Trophoblast cell (in vitro differentiated cells and primary cell): Measurements from ENCODE around the gene SP4.
"Not testable (repeated sequence)": the region's sequence is repeated elsewhere in the genome, so short reads cannot be mapped to it uniquely, and the experiment has no call there.

ENCODE experiments used
- DNase-seq, 2 donors: peaks; one replicate each; pipeline ENCODE4 v3.0.0-alpha.2; 2016
- H2AFZ ChIP-seq: 2 replicates; pipeline ENCODE4 v1.6.1; 2013; ENCODE audit warnings: low read length, moderate library complexity, mild to moderate bottlenecking; ENCODE audit not compliant: insufficient read depth, poor library complexity
- H2AK5ac ChIP-seq: 2 replicates; pipeline ENCODE4 v1.6.1; 2013; ENCODE audit warnings: mild to moderate bottlenecking, low read length
- H2BK120ac ChIP-seq: 2 replicates; pipeline ENCODE4 v1.6.1; 2013; ENCODE audit warnings: low read length, mild to moderate bottlenecking, moderate library complexity; ENCODE audit not compliant: insufficient read depth, poor library complexity
- H2BK12ac ChIP-seq: 2 replicates; pipeline ENCODE4 v1.6.1; 2013; ENCODE audit warnings: mild to moderate bottlenecking, low read length, moderate library complexity
- H2BK5ac ChIP-seq: 2 replicates; pipeline ENCODE4 v1.6.1; 2013; ENCODE audit warnings: low read length, low read depth, moderate library complexity, mild to moderate bottlenecking; ENCODE audit not compliant: poor library complexity
- H3K14ac ChIP-seq: 2 replicates; pipeline ENCODE4 v1.6.1; 2013; ENCODE audit warnings: mild to moderate bottlenecking, low read length
- H3K18ac ChIP-seq: 2 replicates; pipeline ENCODE4 v1.6.1; 2013; ENCODE audit warnings: mild to moderate bottlenecking, low read length
- H3K23ac ChIP-seq: 2 replicates; pipeline ENCODE4 v1.6.1; 2013; ENCODE audit warnings: low read length
- H3K27ac ChIP-seq: 2 replicates; pipeline ENCODE4 v1.5.1; 2013; ENCODE audit warnings: low read depth, mild to moderate bottlenecking, inconsistent platforms, low read length, moderate library complexity
- H3K27me3 ChIP-seq: 2 replicates; pipeline ENCODE4 v1.6.1; 2013; ENCODE audit warnings: inconsistent platforms, mild to moderate bottlenecking, low read length, moderate library complexity; ENCODE audit not compliant: insufficient read depth
- H3K36me3 ChIP-seq, 2 experiments: 1 replicate in 1 of 2; 2 replicates in 1 of 2; pipeline ENCODE4 v1.6.1; 2013; ENCODE audit warnings: low read length in 2 of 2, mild to moderate bottlenecking in 2 of 2, moderate library complexity in 1 of 2; ENCODE audit not compliant: insufficient read depth in 2 of 2, control insufficient read depth in 1 of 2
- H3K4ac ChIP-seq: 2 replicates; pipeline ENCODE4 v1.6.1; 2013; ENCODE audit warnings: low read depth, mild to moderate bottlenecking, low read length, moderate library complexity
- H3K4me1 ChIP-seq, 2 experiments: 1 replicate in 1 of 2; 2 replicates in 1 of 2; pipeline ENCODE4 v1.6.1; 2013; ENCODE audit warnings: low read length in 2 of 2, mild to moderate bottlenecking in 2 of 2, moderate library complexity in 1 of 2; ENCODE audit not compliant: insufficient read depth in 2 of 2, control insufficient read depth in 1 of 2
- H3K4me2 ChIP-seq: 2 replicates; pipeline ENCODE4 v1.6.1; 2013; ENCODE audit warnings: inconsistent platforms, mild to moderate bottlenecking, low read length, moderate library complexity
- H3K4me3 ChIP-seq: 2 replicates; pipeline ENCODE4 v1.5.1; 2013; ENCODE audit warnings: mild to moderate bottlenecking, low read depth, low read length, inconsistent platforms
- H3K79me1 ChIP-seq: one replicate; pipeline ENCODE4 v1.6.1; 2013; ENCODE audit warnings: low read length
- H3K79me2 ChIP-seq: 2 replicates; pipeline ENCODE4 v1.6.1; 2013; ENCODE audit warnings: low read length, mild to moderate bottlenecking; ENCODE audit not compliant: control insufficient read depth, insufficient read depth, poor library complexity
- H3K9ac ChIP-seq: 2 replicates; pipeline ENCODE4 v1.6.1; 2013; ENCODE audit warnings: mild to moderate bottlenecking, low read length
- H3K9me3 ChIP-seq: 2 replicates; pipeline ENCODE4 v1.6.1; 2013; ENCODE audit warnings: low read depth, mild to moderate bottlenecking, control low read depth, inconsistent platforms, low read length; ENCODE audit not compliant: insufficient read depth
- H4K12ac ChIP-seq: 2 replicates; pipeline ENCODE4 v1.6.1; 2013; ENCODE audit warnings: low read depth, mild to moderate bottlenecking, low read length, moderate library complexity
- H4K8ac ChIP-seq: 2 replicates; pipeline ENCODE4 v1.6.1; 2013; ENCODE audit warnings: low read depth, mild to moderate bottlenecking, low read length, moderate library complexity
- H4K91ac ChIP-seq: one replicate; pipeline ENCODE4 v1.6.1; 2013; ENCODE audit warnings: low read depth, mild to moderate bottlenecking, low read length, moderate library complexity
- WGBS: extraction: QIAGEN DNeasy Blood & Tissue Kit; methylation state at CpG from one replicate; pipeline ENCODE4 v1.1.7; 2013; ENCODE audit warnings: missing lambda C conversion rate; ENCODE audit not compliant: insufficient read length, insufficient coverage; ENCODE audit errors: extremely low coverage; 5-methylcytosine and 5-hydroxymethylcytosine counted together

SP4 gene

DNA sequence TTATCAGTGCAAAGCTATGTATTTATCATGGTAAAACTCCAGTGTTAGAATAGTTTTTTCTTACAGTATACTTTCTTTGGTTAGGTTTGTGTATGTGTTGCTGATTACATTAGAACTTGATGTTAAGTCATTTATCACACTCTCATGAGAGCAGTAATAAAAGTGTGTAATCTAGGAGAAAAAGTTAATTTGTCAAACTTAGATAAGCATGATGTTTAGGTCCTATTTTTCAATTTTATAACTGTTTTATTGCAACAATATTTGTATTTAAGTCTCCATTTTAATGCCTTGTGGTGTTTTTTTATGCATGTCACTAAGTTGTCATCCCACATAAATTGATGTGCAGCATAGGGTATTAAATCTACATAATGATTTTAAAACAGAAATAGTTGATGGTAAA lies 86.2 kb downstream of the SP4 start:
- Histone ChIP-seq H3K79me1 (no peaks in the 10 kb centered on the region), H3K27me3 (no peaks in the 10 kb centered on the region), H3K9me3 (no peaks in the 10 kb centered on the region), H3K9ac (no peak overlapping the region), H4K91ac (no peak overlapping the region), H3K4ac (no peak overlapping the region), H3K18ac (no peak overlapping the region), H2AK5ac (no peak overlapping the region), H2AFZ (no peak overlapping the region), H3K23ac (no peak overlapping the region), H2BK5ac (no peak overlapping the region), H3K4me3 (no peak overlapping the region), H4K12ac (no peak overlapping the region), H3K27ac (no peak overlapping the region), H3K79me2 (no peaks in the 10 kb centered on the region), H3K4me2 (no peak overlapping the region), H4K8ac (no peak overlapping the region), H3K4me1 (no peaks in the 10 kb centered on the region), H2BK120ac (no peak overlapping the region), H3K14ac (no peak overlapping the region), H3K36me3 (no peaks in the 10 kb centered on the region), H2BK12ac (no peak overlapping the region)
- no peak for DNase-seq

DNA sequence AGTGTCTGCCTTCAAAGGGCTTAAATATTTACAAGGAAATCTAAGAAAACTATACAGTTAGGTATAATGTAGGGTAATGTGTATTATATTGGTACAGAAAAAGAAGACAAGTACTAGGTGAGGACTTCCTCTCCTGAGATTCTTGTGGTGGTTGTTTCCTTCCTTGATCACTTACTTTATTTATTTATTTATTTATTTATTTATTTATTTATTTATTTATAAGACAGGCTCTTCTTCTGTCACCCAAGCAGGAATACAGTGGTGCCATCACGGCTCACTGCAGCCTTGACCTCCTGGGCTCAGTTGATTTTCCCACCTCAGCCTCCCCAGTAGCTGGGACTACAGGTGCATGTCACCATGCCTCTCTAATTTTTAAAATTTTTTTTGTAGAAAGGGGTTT lies 96.8 kb downstream of the SP4 start:
- no peak overlapping the region for H3K9ac ChIP-seq
- no peak overlapping the region for H4K91ac ChIP-seq
- no peak for DNase-seq
- no peaks in the 10 kb centered on the region for H3K79me2 ChIP-seq
- no peak overlapping the region for H3K23ac ChIP-seq
- H3K14ac ChIP-seq: no peak overlapping the region
- H4K12ac ChIP-seq: no peak overlapping the region
- no peak overlapping the region for H2AK5ac ChIP-seq
- no peak overlapping the region for H3K4me3 ChIP-seq
- H2BK5ac ChIP-seq: no peak overlapping the region
- no peaks in the 10 kb centered on the region for H3K36me3 ChIP-seq
- H3K18ac ChIP-seq: no peak overlapping the region
- H3K79me1 ChIP-seq: no peaks in the 10 kb centered on the region
- WGBS: no CpG with 5 or more reads among the region's 1 CpG
- peaks cover 5% of the 10 kb centered on the region for H3K9me3 ChIP-seq
- H2BK120ac ChIP-seq: no peak overlapping the region
- H3K4ac ChIP-seq: no peak overlapping the region
- H3K4me1 ChIP-seq: no peaks in the 10 kb centered on the region
- H2AFZ ChIP-seq: no peak overlapping the region
- no peak overlapping the region for H4K8ac ChIP-seq
- H3K4me2 ChIP-seq: no peak overlapping the region
- H3K27me3 ChIP-seq: no peaks in the 10 kb centered on the region
- H3K27ac ChIP-seq: no peak overlapping the region
- no peak overlapping the region for H2BK12ac ChIP-seq

DNA sequence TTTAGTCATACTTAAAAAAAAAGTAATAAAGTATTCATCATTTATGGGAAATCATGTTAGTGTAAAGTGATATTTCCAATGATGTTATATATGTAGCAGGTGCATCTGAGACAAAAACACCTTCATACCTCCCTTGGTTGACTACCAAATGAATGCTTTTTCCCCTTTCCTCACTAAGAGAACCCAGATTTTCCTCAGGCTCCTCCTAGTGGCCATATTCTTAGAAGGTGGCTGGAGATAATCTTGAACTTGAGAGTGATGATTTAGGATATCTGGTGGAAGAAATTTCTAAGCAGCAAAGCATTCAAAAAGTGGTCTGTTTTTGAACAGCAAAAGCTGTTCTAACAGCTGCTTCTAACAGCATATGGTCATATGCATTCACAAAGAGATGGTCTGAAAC lies 98.1 kb downstream of the SP4 start:
- H2BK12ac ChIP-seq: no peak overlapping the region
- H2BK120ac ChIP-seq: no peak overlapping the region
- H2BK5ac ChIP-seq: no peak overlapping the region
- no peaks in the 10 kb centered on the region for H3K4me1 ChIP-seq
- no peaks in the 10 kb centered on the region for H3K79me2 ChIP-seq
- H3K18ac ChIP-seq: no peak overlapping the region
- no peaks in the 10 kb centered on the region for H3K79me1 ChIP-seq
- no peak overlapping the region for H3K9ac ChIP-seq
- H3K4me2 ChIP-seq: no peak overlapping the region
- H2AFZ ChIP-seq: no peak overlapping the region
- H4K12ac ChIP-seq: no peak overlapping the region
- H3K23ac ChIP-seq: no peak overlapping the region
- no peaks in the 10 kb centered on the region for H3K27me3 ChIP-seq
- H2AK5ac ChIP-seq: no peak overlapping the region
- H3K14ac ChIP-seq: no peak overlapping the region
- no peak overlapping the region for H3K4ac ChIP-seq
- no peak overlapping the region for H4K8ac ChIP-seq
- DNase-seq: peak in 1 of 2 donors; percentile 37
- no peak overlapping the region for H3K27ac ChIP-seq
- H3K9me3 ChIP-seq: peaks cover 5% of the 10 kb centered on the region
- no peak overlapping the region for H3K4me3 ChIP-seq
- H3K36me3 ChIP-seq: no peaks in the 10 kb centered on the region
- H4K91ac ChIP-seq: no peak overlapping the region

DNA sequence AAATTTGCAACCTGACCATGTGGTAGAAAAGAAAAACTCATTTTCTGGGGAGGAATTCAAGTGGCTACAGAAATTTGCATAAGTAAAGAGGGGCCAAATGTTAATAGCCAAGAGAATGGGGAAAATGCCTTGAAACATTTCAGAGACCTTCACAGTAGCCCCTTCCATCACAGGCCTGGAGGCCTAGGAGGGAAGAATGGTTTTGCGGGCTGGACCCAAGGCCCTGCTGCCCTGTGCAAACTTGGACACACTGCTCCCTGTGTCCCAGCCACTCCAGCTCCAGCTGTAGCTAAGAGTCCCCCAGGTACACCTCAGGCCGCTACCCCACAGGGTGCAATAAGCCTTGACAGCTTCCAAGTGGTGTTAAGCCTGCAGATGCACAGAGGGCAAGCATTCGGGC lies 98.6 kb downstream of the SP4 start:
- Histone ChIP-seq H3K79me2 (no peaks in the 10 kb centered on the region), H3K27me3 (no peaks in the 10 kb centered on the region), H3K4me1 (no peaks in the 10 kb centered on the region), H3K9ac (no peak overlapping the region), H3K14ac (no peak overlapping the region), H2AK5ac (no peak overlapping the region), H3K9me3 (peaks cover 5% of the 10 kb centered on the region), H3K4me2 (no peak overlapping the region), H4K8ac (no peak overlapping the region), H2BK12ac (no peak overlapping the region), H4K91ac (no peak overlapping the region), H4K12ac (no peak overlapping the region), H3K27ac (no peak overlapping the region), H3K36me3 (no peaks in the 10 kb centered on the region), H3K23ac (no peak overlapping the region), H2BK120ac (no peak overlapping the region), H3K4ac (no peak overlapping the region), H2BK5ac (no peak overlapping the region), H3K4me3 (no peak overlapping the region), H3K18ac (no peak overlapping the region), H3K79me1 (no peaks in the 10 kb centered on the region), H2AFZ (no peak overlapping the region)
- no peak for DNase-seq
- no CpG with 5 or more reads among the region's 3 CpGs for WGBS

DNA sequence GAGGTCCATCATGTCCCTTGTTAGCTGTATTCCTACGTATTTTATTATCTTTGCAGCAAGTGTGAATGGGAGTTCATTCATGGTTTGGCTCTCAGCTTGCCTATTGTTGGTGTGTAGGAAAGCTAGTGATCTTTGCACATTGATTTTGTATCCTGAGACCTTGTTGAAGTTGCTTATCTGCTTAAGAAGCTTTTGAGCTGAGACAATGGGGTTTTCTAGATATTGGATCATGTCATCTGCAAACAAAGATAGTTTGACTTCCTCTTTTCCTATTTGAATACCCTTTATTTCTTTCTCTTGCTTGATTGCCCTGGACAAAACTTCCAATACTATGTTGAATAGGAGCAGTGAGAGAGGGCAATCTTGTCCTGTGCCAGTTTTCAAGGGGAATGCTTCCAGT lies 104.6 kb downstream of the SP4 start:
- H2BK12ac ChIP-seq, DNase-seq, H3K9ac ChIP-seq, H3K4me3 ChIP-seq, H3K4me1 ChIP-seq, H2BK120ac ChIP-seq, H3K18ac ChIP-seq, H3K23ac ChIP-seq, H4K8ac ChIP-seq, H3K79me2 ChIP-seq, H3K9me3 ChIP-seq, H2AK5ac ChIP-seq, H4K91ac ChIP-seq, H4K12ac ChIP-seq, H3K4me2 ChIP-seq, H2AFZ ChIP-seq, H3K14ac ChIP-seq, H3K36me3 ChIP-seq, H3K79me1 ChIP-seq, H3K4ac ChIP-seq, H3K27me3 ChIP-seq, H2BK5ac ChIP-seq, H3K27ac ChIP-seq: not testable (repeated sequence)
- no CpG with 5 or more reads among the region's 1 CpG for WGBS
